AG08395 (cell line): Measurements from ENCODE around the gene SPSB1.
A peak's percentile ranks its signal among the peaks of the same experiment; 100 is the strongest.
"Not testable (repeated sequence)": the region's sequence is repeated elsewhere in the genome, so short reads cannot be mapped to it uniquely, and the experiment has no call there.

Source experiments
- DNase-seq: peaks from one replicate; pipeline ENCODE4 v3.0.0; 2012; ENCODE audit warnings: mixed read lengths, low spot score

Gene SPSB1

DNA sequence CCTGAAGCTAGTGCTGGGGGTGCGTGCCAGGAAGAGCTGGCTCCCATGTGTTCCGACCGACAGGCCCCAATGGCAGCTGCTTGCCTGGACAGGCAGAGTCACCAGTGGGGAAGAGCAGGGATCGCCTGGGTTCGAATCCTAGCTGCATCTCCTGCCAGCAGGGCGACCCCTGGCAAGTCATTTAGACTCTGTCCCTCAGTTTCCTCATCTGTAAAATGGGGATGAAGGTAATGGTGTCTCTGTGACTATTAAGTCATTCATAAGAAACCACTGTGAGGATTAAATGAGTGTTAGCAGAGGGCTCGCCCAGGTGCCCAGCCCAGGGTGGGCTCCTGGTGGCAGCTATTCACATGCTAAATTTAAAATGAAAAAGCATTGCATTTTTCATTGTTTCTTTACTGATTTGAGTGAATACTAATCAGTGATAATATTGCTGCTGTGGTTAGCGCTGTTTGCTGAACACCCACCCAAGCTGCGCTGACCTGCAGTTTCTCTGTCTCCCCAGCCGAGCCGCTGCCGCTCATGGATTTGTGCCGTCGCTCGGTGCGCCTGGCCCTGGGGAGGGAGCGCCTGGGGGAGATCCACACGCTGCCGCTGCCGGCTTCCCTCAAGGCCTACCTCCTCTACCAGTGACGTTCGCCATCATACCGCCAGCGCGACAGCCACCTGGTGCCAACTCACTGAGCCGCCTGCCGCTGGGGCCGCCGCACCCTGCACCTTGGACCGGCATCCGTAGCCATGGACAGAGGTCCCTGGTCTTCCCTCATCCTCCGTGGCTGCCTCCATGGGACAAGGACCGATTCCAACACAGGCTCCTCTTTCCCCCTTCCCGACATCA lies 74.5 kb downstream of the SPSB1 start:
- DNase-seq, result no peak

DNA sequence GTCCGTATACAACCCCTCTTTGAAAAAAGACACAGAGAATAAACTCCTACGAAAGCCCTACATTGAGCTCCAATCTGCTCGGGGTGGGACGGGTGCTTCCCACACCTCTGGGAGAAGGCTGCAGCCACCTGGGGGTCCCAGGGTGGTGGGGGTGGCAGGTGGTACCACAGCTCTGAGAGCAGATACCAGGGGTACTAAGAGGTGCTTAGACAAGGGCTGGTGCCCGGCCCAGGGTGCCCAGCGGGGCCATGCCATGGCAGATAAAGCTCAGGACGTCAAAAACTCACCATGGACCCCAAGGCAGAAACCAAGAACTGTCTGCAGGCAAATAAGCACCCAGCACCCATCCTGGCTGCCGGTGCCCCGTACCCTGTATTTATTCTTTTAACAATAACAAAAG lies 75.1 kb downstream of the SPSB1 start:
- DNase-seq, result no peak

DNA sequence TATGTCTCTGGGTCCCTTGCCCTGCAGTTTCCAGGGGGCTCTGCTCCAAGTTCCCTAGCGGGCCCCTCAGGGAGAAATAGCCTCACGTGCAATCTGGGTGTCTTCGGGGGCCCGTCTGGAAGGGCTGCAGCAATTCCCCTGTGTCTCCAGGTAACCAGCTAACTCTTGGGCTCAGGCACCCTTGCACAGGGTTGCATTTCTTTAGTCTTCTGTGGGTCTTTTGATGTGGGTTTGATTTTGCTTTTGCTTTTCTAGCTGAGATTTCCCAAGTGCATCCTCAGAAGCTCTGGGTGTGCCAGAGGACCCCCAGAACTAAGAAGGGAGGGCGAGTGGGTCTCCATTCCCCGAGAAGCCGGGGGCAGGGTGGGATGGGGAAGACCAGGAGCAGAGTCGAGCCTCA lies 75.7 kb downstream of the SPSB1 start:
- no peak for DNase-seq

DNA sequence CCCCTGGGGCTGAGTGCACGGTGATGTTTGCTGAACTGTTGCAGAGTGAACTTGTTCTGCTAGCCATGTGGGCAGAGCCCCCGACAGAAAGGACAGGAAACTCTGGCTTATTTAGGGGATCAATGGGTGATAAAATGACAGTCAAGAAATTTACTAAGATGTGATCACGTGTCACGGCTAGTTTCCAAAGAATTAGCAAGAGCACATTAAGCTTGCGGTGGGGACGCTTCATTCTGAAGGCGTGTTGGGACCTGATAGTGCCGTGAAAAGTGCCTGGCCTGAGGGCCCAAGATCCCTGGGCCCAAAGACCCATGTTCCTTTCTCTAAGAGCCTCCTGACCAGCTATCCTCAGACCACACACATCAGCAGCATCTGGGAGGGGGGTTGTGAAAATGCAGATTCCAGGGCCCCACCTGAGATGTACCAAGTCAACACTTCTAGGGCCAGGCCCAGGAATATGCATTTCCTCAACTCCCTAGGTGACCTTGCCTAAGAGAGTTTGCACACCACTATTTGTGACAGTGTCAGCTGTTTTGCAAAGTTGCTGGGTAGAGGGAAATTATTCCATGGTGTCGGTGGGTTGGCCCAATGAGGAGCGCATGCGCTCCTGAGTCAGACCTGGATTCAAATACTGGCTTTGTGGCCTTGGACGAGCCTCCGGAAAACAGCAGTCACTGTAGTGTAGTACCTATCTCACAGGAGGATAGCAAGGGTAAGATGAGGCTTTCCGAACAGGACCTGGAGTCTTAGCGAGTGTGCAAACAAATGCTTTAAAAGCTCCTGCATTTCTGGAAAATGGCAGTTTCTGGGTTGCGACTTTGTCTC lies 77.5 kb downstream of the SPSB1 start:
- no peak for DNase-seq

DNA sequence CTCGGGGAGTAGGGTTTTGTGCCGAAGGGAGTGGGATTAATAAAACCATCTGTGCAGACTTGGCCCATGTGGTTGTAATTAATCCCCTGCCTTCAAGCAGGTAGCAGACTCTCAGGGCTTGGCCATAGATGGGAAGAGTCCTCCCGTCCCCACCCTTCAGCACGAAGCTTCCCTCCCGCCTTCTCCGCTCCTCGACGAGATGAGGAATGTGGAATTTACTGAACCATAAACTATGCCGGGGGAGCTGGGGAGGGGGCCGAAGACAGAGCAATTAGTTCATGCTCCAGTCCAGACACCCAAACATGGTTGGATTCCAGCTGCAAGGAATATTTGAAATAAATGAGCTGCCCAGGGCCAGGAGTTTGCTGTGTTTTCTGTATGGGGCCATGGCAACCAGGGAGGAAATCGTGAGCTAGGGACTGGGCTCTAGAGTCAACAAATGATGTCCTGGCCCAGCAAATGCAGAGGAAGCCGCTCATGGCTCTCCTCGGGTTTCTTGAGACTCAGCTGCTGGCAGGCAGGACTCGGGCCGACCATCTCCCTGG lies 78.8 kb downstream of the SPSB1 start:
- peak; percentile 68 for DNase-seq

DNA sequence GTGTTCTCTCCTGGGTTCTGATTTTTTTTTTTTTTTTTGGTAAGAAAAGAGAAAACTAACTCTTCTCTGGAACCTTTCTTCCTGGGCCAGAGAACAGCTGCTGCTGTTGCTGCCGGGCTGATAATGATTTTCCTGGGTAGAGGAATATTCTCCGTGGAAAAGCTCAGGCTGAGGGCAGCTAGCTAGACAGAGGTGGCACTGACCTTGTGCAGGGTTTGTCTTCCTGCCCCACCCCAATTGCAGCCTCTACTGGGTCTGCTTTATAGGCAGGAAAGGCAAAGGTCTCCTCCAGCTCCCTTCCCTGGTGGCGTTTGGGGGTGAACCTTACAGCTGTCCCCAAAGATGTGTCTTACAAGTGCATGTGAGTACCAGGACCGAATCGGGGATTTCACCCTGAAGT lies 79.3 kb downstream of the SPSB1 start:
- DNase-seq, result no peak

DNA sequence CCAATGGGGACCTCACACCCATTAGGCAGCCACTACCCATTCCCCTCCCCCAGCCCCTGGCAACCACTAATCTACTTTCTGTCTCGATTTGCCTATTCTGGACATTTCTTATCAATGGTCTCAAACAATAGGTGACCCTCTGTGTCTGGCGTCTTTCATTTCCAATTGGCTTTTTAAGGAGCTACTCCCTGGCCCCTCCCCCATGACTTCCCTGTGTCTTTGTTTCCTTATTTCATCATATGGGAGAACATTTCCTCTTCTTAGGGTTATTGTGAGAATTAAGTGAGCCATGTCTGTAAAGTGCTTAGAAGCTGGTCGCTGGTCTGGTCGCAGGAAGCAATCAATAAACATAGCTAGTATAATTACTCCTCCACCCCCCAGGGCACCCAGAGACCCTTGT lies 80.9 kb downstream of the SPSB1 start:
- DNase-seq, result no peak

DNA sequence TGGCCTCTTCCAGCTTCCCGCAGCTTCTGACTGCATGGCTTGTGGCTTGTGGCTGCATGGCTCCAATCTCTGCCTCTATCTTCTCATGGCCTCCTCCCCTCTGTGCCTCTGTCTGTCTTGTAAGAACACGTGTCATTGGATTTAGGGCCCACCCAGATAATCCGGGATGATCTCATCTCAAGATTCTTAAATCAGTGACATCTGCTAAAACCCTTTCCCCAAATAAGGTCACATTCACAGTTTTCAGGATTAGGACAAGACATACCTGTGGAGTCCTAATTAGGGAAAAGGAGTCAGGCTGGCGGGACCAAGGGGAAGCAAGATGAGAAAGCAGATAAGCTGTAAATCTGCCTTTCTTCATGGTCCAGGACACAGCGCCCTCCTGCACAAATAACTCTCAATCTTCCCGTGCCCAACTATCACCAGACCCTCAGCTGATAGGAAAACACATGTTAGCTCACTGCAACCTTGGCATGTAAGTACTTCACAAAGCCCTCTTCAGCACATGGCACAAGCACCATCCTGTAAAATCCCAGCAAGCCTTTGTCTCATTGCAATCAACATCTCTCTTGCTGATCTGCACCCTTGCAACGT lies 82.2 kb downstream of the SPSB1 start:
- DNase-seq, result no peak

DNA sequence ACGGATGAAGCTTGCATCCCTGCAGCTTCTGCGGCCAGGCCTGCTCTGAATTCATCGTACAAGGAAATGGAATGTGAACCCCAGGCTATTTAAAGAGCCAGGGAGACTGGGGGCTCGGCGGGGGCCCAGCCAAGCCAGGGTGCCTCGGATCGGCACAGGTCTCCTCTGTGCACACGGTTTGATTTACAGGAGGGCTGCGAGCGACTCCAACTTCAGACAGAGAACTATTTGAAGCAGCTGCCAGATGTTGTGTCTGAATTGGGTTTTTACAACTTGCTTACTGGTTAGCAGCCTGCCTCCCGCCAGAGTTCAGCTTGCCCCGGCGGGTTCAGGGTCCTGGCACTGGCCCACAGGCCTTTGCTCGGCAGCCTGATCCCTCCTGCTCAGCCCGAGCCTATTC lies 83.2 kb downstream of the SPSB1 start:
- no peak for DNase-seq

DNA sequence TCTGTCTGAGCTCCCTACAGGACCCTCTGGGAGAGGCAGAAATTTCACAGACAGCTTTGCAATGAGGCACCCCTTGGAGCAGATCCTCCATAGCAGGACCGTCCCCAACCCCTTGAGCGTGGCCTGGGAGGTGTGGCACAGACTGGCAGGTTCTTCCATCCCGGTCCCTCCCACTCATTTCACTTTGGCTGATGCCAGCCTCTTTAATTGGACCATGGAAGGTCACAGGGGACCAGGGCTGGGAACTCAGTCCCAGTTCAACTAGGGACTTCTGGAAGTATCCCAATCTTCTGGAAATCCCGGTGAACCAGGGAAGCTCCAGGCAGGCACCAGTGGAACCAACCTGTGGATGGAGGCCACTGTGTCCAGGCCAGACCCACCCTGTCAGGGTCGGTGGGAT lies 83.7 kb downstream of the SPSB1 start:
- DNase-seq, result no peak

DNA sequence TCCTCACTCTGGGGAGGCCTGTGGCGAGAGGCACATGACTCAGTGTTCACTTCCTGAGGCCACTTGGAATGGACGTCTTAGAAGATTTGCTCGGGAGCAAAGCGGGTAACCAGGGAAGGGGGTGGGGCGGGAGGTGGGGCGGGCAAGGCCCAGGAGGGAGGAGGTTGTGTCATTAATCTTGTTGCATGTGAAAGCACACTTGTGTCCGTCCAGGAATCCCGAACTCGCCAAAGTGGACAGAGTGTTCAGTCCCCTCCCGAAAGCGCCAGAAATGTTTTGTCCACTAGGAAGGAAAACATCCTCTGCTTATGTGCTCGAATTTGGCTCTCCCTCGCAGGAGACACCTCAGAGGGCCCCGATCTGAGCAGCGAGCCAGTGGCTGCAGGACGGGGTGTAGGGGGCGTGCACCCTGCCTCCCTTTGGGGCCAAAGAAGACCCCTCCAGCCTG lies 84.2 kb downstream of the SPSB1 start:
- peak; percentile 55 for DNase-seq

DNA sequence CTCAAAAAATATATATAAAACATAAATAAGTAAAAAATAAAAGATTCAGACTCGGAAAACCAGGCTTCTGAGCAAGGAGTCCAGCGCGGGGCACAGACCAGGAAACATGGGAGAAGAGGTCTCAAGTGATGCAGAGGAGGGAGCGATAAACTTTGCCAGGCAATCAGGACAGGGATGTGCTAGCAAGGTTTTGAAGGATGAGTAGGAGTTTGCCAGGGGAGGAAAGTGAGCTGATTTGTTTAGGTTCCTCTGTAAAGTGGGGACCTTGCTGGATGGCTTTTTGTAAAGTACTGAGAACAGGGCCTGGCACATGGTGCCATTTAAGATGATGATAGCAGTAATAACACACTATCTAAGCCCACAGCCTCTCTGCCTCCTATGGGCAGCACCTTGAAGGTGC lies 86.1 kb downstream of the SPSB1 start:
- no peak for DNase-seq

DNA sequence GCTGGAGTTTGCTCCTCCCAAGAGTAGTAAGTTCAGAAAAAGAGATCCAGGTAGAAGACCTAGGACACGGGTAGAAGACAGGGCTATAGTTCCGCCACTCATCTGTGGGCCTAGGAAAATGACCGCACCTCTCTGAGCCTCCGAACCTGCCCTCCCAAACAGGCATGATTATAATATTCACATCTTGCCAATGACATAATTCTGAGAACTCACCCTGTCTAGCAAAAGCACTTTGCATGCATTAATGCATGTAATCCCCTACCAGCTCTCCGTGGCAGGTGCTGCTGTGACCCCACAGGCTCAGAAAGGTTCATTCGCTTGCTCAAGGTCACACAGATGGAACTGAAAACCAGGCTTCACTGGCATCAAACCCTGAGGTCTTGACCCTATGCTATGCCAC lies 88.0 kb downstream of the SPSB1 start:
- no peak for DNase-seq

DNA sequence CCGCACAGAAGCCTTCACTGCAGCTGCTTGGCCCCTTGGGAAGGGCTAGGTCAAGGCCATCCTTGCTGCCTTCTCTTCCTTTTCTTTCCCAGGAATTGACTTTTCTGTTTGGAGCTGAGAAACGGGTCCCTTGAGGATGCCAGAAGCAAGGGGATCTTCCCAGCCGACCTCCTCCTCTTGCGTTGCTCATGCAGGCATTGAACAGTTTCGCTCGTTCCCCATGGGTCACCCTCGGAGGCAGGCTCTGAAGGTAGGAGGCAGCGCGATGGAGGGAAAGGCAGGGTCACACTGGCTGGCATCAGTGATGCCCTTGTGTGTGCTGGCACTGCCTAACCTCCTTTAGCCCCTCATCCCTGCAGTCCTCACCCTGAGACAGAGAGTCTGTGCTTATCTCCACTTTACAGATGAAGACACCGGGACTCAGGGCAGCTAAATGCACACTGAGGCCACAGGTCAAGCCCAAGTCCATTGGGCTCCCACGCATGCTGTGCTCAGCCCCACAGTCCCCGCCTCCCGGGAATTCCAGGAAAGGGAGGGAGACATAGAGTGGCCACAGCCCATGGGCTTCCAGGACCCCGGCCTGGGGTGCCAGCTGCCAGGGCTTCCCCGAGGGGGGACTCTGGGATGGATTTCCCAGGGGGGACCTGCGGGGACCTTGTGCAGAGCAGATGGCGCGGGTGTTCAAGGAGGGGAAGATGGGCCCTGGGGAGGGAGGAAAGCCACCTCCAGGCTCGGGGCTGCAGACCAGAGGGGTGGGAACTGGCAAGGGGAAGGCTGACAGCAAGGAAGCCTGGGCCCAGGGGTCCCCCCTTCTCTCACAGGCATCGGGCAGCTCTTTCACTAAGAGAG lies 90.2 kb downstream of the SPSB1 start:
- DNase-seq, result no peak

DNA sequence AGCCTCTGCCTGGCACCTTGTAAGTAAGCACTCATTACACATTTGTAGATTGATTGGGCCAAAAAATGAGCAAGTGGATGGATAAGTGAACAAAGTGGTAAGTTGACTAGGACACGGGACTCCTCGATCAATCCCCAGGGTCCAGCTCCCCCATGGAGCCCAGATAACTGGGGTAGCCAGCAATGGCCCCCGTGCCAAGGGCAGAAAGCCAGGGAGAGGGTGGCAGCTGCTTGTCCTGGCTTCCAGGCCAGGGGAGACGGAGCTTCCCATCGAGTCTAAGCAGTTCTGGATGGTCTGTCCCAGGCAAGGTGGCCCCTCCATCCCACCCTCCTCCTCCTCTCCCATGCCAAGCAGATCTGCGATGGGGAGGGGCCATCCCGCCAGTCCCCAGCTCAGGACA lies 91.4 kb downstream of the SPSB1 start:
- no peak for DNase-seq

DNA sequence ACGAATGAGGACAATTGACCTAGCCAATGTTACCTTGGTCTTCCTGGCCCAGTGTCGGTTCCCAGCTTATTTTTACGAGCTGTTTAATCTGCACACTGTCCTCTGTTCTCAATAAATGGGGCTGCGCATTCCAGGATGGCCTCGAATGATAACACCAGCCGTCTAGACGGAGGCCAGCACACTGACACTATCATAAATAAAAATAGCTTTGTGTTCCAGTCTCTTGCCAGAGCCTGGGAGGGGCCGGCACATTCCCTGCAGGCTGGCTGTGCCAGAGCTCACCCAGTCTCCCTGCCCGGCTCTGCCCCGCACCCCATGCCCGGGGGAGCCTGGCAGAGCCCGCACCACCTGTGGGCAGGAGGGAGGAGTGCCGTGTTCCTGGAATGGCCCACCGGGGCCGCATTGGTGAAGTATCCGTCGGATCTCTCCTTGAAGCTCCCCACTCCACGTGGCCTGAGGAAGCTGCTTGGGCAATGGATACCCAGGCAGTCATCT lies 92.1 kb downstream of the SPSB1 start:
- DNase-seq, result no peak

DNA sequence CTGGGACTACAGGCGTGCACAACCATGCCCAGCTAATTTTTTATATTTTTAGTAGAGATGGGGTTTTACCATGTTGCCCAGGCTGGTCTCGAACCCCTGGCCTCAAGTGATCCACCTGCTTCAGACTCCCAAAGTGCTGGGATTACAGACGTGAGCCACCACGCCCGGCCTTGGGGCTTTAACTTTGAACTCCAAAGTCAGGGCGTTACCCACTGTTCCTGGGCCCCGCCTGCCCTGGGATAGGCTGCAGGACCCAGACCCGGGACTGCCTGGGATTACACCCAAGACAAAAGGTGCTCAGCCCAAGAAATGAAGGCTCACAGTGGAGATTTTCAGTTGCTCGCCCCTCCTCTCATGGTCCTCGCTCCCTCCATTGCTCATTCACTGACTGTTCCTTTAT lies 92.7 kb downstream of the SPSB1 start:
- DNase-seq, result not testable (repeated sequence)

DNA sequence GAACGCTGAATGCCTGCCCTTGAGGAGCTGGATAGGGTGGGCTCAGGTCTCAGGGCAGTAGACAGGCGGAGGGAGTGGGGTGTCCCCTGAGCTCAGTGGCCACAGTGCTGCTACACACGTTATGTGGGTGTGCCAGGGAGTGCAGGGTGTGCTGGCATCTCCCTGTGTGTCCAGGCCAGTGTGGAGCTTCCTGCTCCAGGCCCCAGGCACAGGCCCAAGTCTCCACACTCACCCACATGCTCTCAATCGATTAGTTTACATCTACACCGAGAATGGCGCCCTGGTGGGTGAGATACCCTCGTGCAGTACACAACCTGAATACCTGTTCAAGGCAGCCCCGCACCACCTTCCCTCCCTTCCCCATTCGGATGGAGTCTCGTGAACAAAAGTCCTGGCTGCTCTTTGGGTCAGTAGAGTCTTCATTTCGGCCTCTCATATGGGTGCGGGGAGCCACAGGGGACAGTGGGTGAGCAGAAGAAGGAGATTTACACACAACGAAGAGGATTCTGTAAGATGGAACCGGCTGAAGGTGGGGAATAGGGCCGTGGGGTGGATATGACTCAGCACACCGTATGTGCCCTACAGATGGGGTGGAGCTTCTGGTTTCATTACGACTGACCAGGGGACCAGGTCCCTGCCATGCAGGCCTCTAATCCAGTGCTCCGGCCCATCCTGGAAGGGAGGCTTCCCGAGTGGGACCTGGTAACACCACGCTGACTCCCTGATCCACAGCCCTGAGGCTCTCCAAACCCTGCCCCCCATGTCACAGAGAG lies 93.3 kb downstream of the SPSB1 start:
- DNase-seq, result no peak

DNA sequence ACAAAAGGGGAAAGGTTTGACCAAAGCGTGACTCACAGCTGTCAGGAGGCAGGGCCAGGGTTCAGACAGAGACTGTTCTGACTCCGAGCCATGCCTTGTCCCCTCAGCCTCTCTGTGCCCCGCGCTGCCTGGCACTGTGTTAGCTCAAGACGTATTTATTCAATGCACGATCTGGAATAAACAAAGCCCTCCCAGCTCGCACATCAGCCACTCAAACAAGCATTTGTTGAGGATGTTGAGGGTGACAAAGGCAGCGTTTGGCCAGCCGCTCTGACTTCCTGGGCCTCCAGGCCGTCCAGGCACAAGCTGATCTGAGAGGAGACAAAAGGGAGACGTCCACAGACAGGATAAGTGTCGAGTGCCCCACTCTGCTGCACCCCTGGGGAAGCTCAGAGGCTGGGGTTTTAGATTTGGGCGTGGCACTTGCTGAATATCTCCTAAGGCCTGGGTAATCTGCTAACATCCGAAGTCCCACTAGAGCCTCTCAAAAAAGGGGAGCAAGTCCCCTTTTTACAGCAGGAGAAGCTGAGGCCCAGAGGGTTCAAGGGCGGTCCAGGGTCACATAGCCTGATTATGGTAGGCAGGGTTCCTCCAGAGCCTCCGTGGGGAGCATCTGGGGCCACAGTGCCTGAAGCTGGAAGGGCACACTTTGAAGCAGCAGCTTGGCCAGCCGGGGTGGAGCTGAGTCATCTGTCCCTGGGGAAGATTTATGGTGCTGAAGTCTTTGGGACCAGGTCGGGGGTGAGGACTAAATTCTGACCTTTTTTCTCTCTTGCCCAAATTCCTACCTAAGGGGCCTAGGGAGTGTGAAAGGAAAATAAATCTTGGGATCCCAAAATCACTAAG lies 95.9 kb downstream of the SPSB1 start:
- DNase-seq, result peak; percentile 65

DNA sequence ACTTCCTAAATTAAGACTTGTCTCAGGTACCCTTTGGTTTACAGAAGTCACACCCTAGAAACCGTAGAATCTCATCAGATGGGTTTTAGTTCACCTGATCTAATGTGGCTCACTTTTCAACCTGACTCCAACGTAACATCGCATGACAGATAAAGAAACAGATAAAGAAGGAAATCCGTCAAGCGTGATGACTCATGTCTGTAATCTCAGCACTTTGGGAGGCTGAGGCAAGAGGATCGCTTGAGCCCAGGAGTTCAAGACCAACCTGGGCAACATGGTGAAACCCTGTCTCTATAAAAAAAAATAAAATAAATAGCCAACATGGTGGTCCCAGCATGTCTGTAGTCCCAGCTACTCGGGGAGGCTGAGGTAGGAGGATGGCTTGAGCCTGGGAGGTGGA lies 97.3 kb downstream of the SPSB1 start:
- DNase-seq, result no peak
